CD14-positive monocyte (primary cell): ENCODE measurements around the gene RPS27L. TPM values are rescaled to one million over a fixed set of nuclear protein-coding genes. Genes with fewer than 3 reads are reported as not detected.
A peak's percentile ranks its signal among the peaks of the same experiment; 100 is the strongest.

Source experiments
- DNase-seq, 3 donors: peaks; one replicate each; pipeline ENCODE4 v3.0.0-alpha.2; 2011 to 2022
- H2AFZ ChIP-seq: 2 replicates; pipeline ENCODE4 v1.6.0; 2012; ENCODE audit warnings: mild to moderate bottlenecking, low read depth, low read length, inconsistent platforms; ENCODE audit not compliant: insufficient read depth, poor library complexity, severe bottlenecking
- H3K27ac ChIP-seq, 2 donors: 1 replicate in 1 of 2; 2 replicates in 1 of 2; pipeline ENCODE4 v1.5.1; 2012 to 2013; ENCODE audit warnings: low read length in 2 of 2, control low read depth in 1 of 2, inconsistent platforms in 1 of 2, low read depth in 1 of 2, mild to moderate bottlenecking in 1 of 2
- H3K27me3 ChIP-seq, 2 donors: one replicate each; pipeline versions ENCODE4 v1.6.0 to v1.6.1; 2011 to 2013; ENCODE audit warnings: low read length in 2 of 2; ENCODE audit not compliant: control insufficient read depth in 2 of 2, insufficient read depth in 2 of 2
- H3K36me3 ChIP-seq, 2 donors: replicated peaks in 1 of 2; 1 replicate in 1 of 2; 2 replicates in 1 of 2; pipeline versions ENCODE4 v1.5.1 to v1.6.1; 2012 to 2013; ENCODE audit warnings: low read length in 2 of 2, control low read depth in 1 of 2, inconsistent platforms in 1 of 2, mild to moderate bottlenecking in 1 of 2; ENCODE audit not compliant: insufficient read depth in 2 of 2, control insufficient read depth in 1 of 2
- H3K4me1 ChIP-seq, 2 donors: 1 replicate in 1 of 2; 2 replicates in 1 of 2; pipeline versions ENCODE4 v1.5.1 to v1.6.1; 2012 to 2013; ENCODE audit warnings: low read length in 2 of 2, control low read depth in 1 of 2, inconsistent platforms in 1 of 2, mild to moderate bottlenecking in 1 of 2, moderate library complexity in 1 of 2; ENCODE audit not compliant: insufficient read depth in 2 of 2, control insufficient read depth in 1 of 2
- H3K4me2 ChIP-seq: replicated peaks from 2 replicates; pipeline ENCODE3; 2012; ENCODE audit warnings: low read length, moderate library complexity, mild to moderate bottlenecking; ENCODE audit not compliant: poor library complexity, severe bottlenecking; ENCODE audit errors: extremely low read depth
- H3K4me3 ChIP-seq, 3 experiments: fragments of 200-600 bp in 1 of 3; sonication (generic) in 1 of 3; replicated peaks in 1 of 3; 1 replicate in 2 of 3; 2 replicates in 1 of 3; pipeline ENCODE4 v1.5.1; 2011 to 2013; ENCODE audit warnings: low read length in 3 of 3, mild to moderate bottlenecking in 3 of 3, control low read depth in 2 of 3, low read depth in 2 of 3, inconsistent platforms in 1 of 3, moderate library complexity in 1 of 3
- H3K79me2 ChIP-seq: 2 replicates; pipeline ENCODE4 v1.6.0; 2012; ENCODE audit warnings: mild to moderate bottlenecking, control low read depth, inconsistent platforms, low read length, moderate library complexity; ENCODE audit not compliant: insufficient read depth
- H3K9ac ChIP-seq: 2 replicates; pipeline ENCODE4 v1.6.0; 2017; ENCODE audit warnings: low read length, mild to moderate bottlenecking; ENCODE audit not compliant: insufficient read depth, poor library complexity, severe bottlenecking
- H3K9me3 ChIP-seq, 2 donors: replicated peaks in 1 of 2; 1 replicate in 1 of 2; 2 replicates in 1 of 2; pipeline versions ENCODE4 v1.5.1 to v1.6.1; 2012 to 2013; ENCODE audit warnings: low read length in 2 of 2, control low read depth in 1 of 2; ENCODE audit not compliant: control insufficient read depth in 1 of 2, insufficient read depth in 1 of 2
- H4K20me1 ChIP-seq: 2 replicates; pipeline ENCODE4 v1.6.0; 2012; ENCODE audit warnings: mild to moderate bottlenecking, low read length, control low read depth, moderate library complexity; ENCODE audit not compliant: insufficient read depth
- H3K27ac Mint-ChIP-seq, 7 donors: one replicate each; pipeline ENCODE4 v1.8.0; 2020; ENCODE audit warnings: mild to moderate bottlenecking in 7 of 7, mixed read lengths in 7 of 7, moderate library complexity in 6 of 7, inconsistent platforms in 2 of 7
- H3K27me3 Mint-ChIP-seq, 3 donors: one replicate each; pipeline ENCODE4 v1.8.0; 2021 to 2022; ENCODE audit warnings: low read depth in 3 of 3, mild to moderate bottlenecking in 3 of 3, mixed read lengths in 3 of 3, moderate library complexity in 3 of 3, inconsistent platforms in 1 of 3
- H3K36me3 Mint-ChIP-seq, 2 donors: one replicate each; pipeline ENCODE4 v1.8.0; 2020; ENCODE audit warnings: mixed read lengths in 2 of 2, inconsistent platforms in 1 of 2, mild to moderate bottlenecking in 1 of 2
- H3K4me1 Mint-ChIP-seq: one replicate; pipeline ENCODE4 v1.8.0; 2020; ENCODE audit warnings: mild to moderate bottlenecking, mixed read lengths
- H3K4me3 Mint-ChIP-seq, 2 donors: one replicate each; pipeline ENCODE4 v1.8.0; 2020; ENCODE audit warnings: mild to moderate bottlenecking in 2 of 2, mixed read lengths in 2 of 2, moderate library complexity in 1 of 2
- H3K9me3 Mint-ChIP-seq, 7 donors: one replicate each; pipeline ENCODE4 v1.8.0; 2020 to 2022; ENCODE audit warnings: mixed read lengths in 7 of 7, mild to moderate bottlenecking in 6 of 7, moderate library complexity in 6 of 7, inconsistent platforms in 2 of 7
- WGBS: methylation state at CpG from one replicate; pipeline ENCODE4 v1.1.5; 2013; ENCODE audit warnings: missing lambda C conversion rate; ENCODE audit not compliant: insufficient coverage; 5-methylcytosine and 5-hydroxymethylcytosine counted together
- intact Hi-C, 2 donors: fragments of 100-400 bp; cut with micrococcal nuclease; formaldehyde crosslinking; loops; one replicate each; pipeline versions ENCODE4 v1.15.0 to v1.15.1; 2023
- polyA plus RNA-seq, 3 donors: library from polyadenylated mRNA; depleted of rRNA in 1 of 3; unstranded in 2 of 3; stranded (reverse) in 1 of 3; fragments of 300-500 nt in 2 of 3; fragments of >200 nt in 1 of 3; fragmentation: Illumina TruSeq in 2 of 3; gene quantifications; 1 replicate in 2 of 3; 2 replicates in 1 of 3; pipeline ENCODE4 v1.2.3, GENCODE V29; 2012 to 2021
- TF ChIP-seq, protein P1 (sequence below): fragments of 200-600 bp; IDR thresholded peaks from one replicate; pipeline ENCODE4 v1.8.0; 2022; ENCODE audit warnings: antibody characterized with exemption, mild to moderate bottlenecking

Gene RPS27L
- polyA plus RNA-seq, 3 donors: 16.1 to 196 (median 178) TPM

DNA sequence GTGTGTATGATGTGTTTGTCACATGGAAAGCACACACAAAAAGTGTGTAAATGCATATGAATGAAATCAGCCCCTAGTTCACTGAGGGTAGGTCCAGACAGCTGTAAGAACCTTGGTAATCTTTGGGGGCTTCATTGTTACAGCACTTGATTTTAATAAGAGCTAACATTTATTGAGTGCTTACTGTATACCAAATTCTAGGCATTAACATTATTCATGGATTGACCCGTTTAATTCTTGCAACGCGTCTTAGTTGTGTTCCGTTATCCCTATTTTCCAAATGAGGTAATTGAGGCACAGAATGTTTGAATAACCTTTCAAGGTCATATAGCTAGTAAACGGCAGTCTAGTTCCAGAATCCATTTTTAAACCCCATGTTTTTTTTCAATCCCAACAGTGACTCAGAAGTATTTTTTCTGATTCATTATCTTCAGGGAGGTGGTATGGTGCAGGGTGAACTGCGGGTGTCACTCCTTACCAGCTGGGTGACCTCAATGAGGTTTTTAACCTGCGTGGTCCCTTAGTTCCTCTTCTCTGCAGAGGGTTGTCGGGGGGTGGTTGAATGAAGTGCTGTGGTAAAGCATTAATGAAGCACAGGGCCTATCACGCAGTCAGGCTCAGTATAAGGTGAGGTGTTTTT is 46.3 kb upstream of the RPS27L start:
- peaks cover 18 to 37% of the 10 kb centered on the region in 2 donors for H3K4me1 ChIP-seq
- H3K27me3 ChIP-seq: no peaks in the 10 kb centered on the region
- peak overlapping the region in 1 of 2 donors; percentile 7 for H3K27ac ChIP-seq
- no peak overlapping the region for H3K9ac ChIP-seq
- Mint-ChIP-seq H3K4me3 (no peak overlapping the region), H3K9me3 (no peaks in the 10 kb centered on the region), H3K4me1 (peaks cover 63% of the 10 kb centered on the region), H3K36me3 (peaks cover 34 to 36% of the 10 kb centered on the region in 2 donors), H3K27me3 (peaks cover 0 to 3% (median 0%) of the 10 kb centered on the region in 3 donors), H3K27ac (peak overlapping the region in 5 of 7 donors; percentile 35 to 88 (median 57))
- peaks cover 100% of the 10 kb centered on the region for H4K20me1 ChIP-seq
- intact Hi-C loops: no loop called here
- peak in 2 of 3 donors; percentile 43 to 74 for DNase-seq
- peaks cover 100% of the 10 kb centered on the region for H3K79me2 ChIP-seq
- TF ChIP-seq, protein P1, sequence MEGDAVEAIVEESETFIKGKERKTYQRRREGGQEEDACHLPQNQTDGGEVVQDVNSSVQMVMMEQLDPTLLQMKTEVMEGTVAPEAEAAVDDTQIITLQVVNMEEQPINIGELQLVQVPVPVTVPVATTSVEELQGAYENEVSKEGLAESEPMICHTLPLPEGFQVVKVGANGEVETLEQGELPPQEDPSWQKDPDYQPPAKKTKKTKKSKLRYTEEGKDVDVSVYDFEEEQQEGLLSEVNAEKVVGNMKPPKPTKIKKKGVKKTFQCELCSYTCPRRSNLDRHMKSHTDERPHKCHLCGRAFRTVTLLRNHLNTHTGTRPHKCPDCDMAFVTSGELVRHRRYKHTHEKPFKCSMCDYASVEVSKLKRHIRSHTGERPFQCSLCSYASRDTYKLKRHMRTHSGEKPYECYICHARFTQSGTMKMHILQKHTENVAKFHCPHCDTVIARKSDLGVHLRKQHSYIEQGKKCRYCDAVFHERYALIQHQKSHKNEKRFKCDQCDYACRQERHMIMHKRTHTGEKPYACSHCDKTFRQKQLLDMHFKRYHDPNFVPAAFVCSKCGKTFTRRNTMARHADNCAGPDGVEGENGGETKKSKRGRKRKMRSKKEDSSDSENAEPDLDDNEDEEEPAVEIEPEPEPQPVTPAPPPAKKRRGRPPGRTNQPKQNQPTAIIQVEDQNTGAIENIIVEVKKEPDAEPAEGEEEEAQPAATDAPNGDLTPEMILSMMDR: no peak
- no peak overlapping the region for H2AFZ ChIP-seq
- H3K4me2 ChIP-seq: no peak overlapping the region
- H3K4me3 ChIP-seq: no peak overlapping the region
- peaks cover 2 to 12% of the 10 kb centered on the region in 2 donors for H3K36me3 ChIP-seq
- no CpG with 5 or more reads among the region's 9 CpGs for WGBS
- H3K9me3 ChIP-seq: no peaks in the 10 kb centered on the region

DNA sequence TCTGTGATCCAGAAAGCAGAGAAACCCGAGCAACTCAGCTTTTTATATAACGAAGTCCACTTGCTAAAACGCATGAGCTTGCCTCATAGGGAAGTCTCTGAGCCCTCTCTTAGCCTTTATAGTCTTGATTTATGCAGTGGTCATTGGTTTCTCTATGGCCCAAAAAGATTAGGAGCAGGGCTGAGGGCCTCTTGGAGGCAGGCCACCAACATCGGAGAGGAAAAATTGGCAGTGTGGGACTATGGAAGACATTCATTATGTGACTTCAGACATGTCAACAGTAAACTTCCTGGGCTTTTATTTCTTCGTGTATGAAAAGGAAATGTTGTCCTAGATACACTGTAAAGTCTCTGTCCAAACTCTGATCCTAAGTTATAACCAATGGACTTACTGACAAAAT is 45.6 kb upstream of the RPS27L start:
- Histone ChIP-seq H2AFZ (no peak overlapping the region), H3K36me3 (peaks cover 0 to 5% of the 10 kb centered on the region in 2 donors), H3K4me1 (peaks cover 25 to 44% of the 10 kb centered on the region in 2 donors), H3K4me3 (no peak overlapping the region), H3K27me3 (no peaks in the 10 kb centered on the region), H3K79me2 (peaks cover 100% of the 10 kb centered on the region), H3K27ac (peak overlapping the region in 1 of 2 donors; percentile 7), H3K9ac (no peak overlapping the region), H3K9me3 (no peaks in the 10 kb centered on the region), H3K4me2 (no peak overlapping the region), H4K20me1 (peaks cover 100% of the 10 kb centered on the region)
- H3K9me3 Mint-ChIP-seq: no peaks in the 10 kb centered on the region
- H3K27me3 Mint-ChIP-seq: peaks cover 0 to 3% (median 0%) of the 10 kb centered on the region in 3 donors
- no peak for DNase-seq
- peak overlapping the region in 6 of 7 donors; percentile 27 to 87 (median 42) for H3K27ac Mint-ChIP-seq
- peaks cover 66% of the 10 kb centered on the region for H3K4me1 Mint-ChIP-seq
- peaks cover 32 to 35% of the 10 kb centered on the region in 2 donors for H3K36me3 Mint-ChIP-seq
- H3K4me3 Mint-ChIP-seq: no peak overlapping the region
- TF ChIP-seq, protein P1: no peak
- WGBS: 80% methylated on average over 1 of the region's 5 CpGs
- intact Hi-C loops: no loop called here
